ENCODE measurements around the gene HOXB2. TPM values are rescaled to one million over a fixed set of nuclear protein-coding genes. Genes with fewer than 3 reads are reported as not detected.

HOXB2 gene
- total RNA-seq, 1 donor from 2014 or later = 1.9 TPM

DNA sequence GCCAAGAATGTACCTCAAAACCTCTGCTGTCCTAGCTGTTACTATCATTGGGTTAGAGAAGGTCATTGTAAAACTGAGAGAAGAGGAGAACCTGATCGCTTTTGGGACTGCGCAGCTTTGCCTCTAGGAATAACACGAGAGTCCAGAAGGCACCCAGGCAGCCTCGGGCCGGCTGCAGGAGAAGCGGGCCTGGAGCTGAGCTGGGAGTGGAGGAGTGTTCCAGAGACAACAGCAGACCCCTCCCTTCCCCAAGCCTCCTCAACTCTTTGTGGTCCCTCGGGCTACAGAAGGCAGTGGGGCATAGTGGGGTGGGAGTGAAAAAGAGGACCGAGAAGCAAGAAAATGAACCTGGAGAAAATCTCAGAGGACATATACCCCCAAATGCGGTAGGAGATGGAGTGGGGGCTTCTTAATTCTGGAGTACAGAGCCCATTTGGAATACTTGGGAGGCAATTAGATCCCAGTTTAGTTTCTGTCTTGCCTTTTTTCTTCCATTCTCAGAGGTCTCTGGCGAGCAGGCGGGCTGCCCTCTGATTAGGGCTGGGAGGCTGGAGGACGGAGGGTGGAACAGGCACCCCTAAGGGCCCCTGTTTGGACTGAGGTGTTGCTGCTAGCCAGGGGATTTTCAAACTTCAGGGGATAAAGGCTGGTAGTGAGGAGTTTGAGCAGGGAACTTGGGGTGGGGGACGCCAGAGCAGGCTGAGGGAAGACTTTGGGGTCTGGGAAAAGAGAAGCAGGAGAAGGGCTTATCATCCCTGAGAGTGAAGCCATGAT lies 13.3 kb upstream of the HOXB2 start:
- Histone ChIP-seq H3K4me1 (peaks cover 19% of the 10 kb centered on the region), H3K27me3 (ENCODE audit: low read depth) (peaks cover 99% of the 10 kb centered on the region), H3K9me3 (replicated peaks) (no peaks in the 10 kb centered on the region), H3K27ac (replicated peaks) (no peak overlapping the region), H3K4me3 (no peak overlapping the region), H3K36me3 (no peaks in the 10 kb centered on the region)
- DNase-seq = no peak
- TF ChIP-seq, protein P1, sequence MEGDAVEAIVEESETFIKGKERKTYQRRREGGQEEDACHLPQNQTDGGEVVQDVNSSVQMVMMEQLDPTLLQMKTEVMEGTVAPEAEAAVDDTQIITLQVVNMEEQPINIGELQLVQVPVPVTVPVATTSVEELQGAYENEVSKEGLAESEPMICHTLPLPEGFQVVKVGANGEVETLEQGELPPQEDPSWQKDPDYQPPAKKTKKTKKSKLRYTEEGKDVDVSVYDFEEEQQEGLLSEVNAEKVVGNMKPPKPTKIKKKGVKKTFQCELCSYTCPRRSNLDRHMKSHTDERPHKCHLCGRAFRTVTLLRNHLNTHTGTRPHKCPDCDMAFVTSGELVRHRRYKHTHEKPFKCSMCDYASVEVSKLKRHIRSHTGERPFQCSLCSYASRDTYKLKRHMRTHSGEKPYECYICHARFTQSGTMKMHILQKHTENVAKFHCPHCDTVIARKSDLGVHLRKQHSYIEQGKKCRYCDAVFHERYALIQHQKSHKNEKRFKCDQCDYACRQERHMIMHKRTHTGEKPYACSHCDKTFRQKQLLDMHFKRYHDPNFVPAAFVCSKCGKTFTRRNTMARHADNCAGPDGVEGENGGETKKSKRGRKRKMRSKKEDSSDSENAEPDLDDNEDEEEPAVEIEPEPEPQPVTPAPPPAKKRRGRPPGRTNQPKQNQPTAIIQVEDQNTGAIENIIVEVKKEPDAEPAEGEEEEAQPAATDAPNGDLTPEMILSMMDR (IDR thresholded peaks at IDR 0.05; ENCODE audit: borderline replicate concordance) = no peak
- intact Hi-C loops (cut with micrococcal nuclease) = no loop called here

DNA sequence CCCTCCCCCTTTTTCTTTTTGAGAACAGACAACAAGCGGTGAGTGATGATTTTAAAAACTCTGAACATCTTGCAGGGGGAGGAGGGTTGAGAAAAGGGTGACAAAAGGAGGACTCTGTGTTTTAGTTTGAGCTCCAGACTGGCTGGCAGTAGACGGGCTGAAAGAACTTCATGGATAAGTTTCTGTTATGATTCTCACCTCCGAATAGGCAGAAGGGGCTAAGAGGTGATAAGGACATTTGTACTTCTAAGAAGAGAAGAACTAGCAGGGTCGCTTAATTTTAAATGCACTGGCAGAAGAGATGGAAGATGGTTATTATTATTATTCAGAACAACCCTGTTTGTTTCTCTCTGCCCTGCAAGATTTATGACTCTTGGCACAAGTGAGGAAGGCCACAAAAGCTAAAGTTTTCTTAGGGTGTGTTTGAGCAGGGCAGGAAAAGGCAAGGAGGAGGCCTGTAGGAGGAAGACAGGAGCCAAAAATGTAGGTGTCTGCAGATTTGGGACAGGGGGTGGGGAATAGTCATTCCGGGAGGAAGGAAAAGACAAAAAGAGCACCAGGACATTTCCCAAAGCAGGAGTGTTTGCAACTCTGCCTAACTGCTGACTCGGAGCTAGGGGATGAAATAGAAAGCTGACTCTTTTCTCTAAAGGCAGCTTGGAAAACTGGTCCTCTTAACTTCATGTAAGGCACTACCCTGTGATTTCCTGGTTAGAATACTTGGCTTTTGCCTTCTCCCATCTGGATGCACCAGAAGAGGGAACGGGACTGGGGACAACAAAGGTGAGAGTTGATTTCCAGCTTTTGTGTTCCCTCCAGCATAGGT lies 11.9 kb upstream of the HOXB2 start:
- Histone ChIP-seq H3K4me3 (no peak overlapping the region), H3K9me3 (replicated peaks) (no peaks in the 10 kb centered on the region), H3K27ac (replicated peaks) (peak overlapping the region; percentile 22), H3K27me3 (ENCODE audit: low read depth) (peaks cover 99% of the 10 kb centered on the region), H3K4me1 (peaks cover 19% of the 10 kb centered on the region), H3K36me3 (no peaks in the 10 kb centered on the region)
- intact Hi-C loops (cut with micrococcal nuclease) = no loop called here
- TF ChIP-seq, protein P1 (IDR thresholded peaks at IDR 0.05; ENCODE audit: borderline replicate concordance) = no peak
- DNase-seq = no peak

DNA sequence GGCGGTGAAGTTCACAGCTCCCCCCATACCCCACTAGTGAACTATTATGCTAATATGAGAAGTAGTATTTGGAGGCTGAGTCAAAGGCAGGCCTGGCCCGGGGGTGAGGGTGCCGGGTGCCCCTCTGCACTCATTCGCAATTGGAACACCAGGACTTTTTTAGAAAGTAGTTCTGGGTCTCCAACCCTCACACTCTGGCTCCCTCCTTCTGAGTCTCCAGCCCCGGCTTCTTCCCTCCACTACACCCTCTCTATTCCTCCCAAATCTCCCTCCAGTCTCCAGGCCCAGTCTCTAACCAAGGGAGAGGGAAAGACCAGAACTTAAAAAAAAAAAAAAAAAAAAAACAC lies 11.3 kb upstream of the HOXB2 start:
- no peaks in the 10 kb centered on the region for H3K9me3 ChIP-seq (replicated peaks)
- H3K27me3 ChIP-seq (ENCODE audit: low read depth) = peaks cover 99% of the 10 kb centered on the region
- no peaks in the 10 kb centered on the region for H3K36me3 ChIP-seq
- no peak overlapping the region for H3K27ac ChIP-seq (replicated peaks)
- H3K4me1 ChIP-seq = peaks cover 19% of the 10 kb centered on the region
- no peak for DNase-seq
- H3K4me3 ChIP-seq = no peak overlapping the region
- intact Hi-C loops (cut with micrococcal nuclease) = no loop called here
- TF ChIP-seq, protein P1 (IDR thresholded peaks at IDR 0.05; ENCODE audit: borderline replicate concordance) = no peak

DNA sequence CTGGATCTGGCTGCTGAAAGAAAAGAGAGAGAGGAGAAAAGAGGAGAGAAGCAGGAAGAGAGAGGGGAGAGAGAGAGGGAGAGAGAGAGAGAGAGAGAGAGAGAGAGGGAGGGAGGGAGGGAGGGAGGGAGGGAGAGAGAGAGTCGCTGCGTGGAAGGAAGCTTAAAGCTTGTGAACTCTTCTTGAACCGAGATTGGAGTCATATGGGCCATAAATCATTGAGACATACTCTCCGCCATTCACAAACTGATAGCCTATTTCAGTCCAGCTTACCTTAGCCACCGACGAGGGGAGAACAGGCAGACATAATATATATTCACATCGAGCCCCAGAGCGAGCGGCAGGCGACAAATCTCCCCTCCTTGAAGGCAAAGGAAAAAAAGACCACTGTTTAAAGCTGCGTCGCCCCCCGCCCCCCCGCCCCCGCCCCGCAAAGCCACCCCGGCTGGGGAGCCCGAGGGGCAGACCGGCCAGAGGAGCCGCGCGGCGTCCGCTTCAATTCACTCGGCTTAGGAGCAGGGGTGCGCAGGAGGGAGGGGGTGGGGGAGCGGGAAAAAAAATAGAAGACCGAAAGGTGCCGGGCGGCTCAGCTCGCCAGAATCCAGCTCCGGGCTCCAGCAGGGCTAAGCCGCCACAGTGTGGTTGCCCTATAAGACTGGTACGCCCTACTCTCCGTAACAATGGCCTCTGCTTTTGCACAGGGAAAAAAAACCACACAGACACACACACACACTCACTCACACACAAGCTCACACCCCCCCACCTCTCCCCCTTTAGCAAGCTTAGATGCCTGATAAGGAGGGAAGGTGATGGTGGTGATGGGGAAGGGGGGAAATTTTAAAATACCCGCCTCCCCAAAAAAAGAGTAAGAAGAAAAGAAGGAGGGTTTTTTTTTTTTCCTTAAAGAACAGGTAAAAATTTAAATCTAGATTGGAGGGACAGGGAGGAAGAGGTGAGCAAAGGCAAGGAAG lies 10.6 kb upstream of the HOXB2 start:
- Histone ChIP-seq H3K4me1 (peaks cover 19% of the 10 kb centered on the region), H3K27ac (replicated peaks) (peak overlapping the region; percentile 46), H3K36me3 (no peaks in the 10 kb centered on the region), H3K27me3 (ENCODE audit: low read depth) (peaks cover 100% of the 10 kb centered on the region), H3K4me3 (peak overlapping the region; percentile 59), H3K9me3 (replicated peaks) (no peaks in the 10 kb centered on the region)
- intact Hi-C loops (cut with micrococcal nuclease) = no loop called here
- no peak for DNase-seq
- TF ChIP-seq, protein P1 (IDR thresholded peaks at IDR 0.05; ENCODE audit: borderline replicate concordance) = no peak

Measured in left ventricle myocardium inferior (tissue), 1 donor.